ENCODE results near the gene EML6. TPM values are rescaled to one million over a fixed set of nuclear protein-coding genes. Genes with fewer than 3 reads are reported as not detected.

EML6 gene
- total and polyA plus RNA-seq, 7 donors = 0.38 to 9.3 (median 2.5) TPM

GRCh38 chr2:54801352-54801751 lies 77.9 kb downstream of the EML6 start:
- Histone ChIP-seq H3K27me3 (ENCODE audit: insufficient read depth in 3 of 3, low read length in 2 of 3) (no peaks in the 10 kb centered on the region), H3K4me3 (no peak overlapping the region), H3K27ac (no peak overlapping the region), H3K4me1 (no peaks in the 10 kb centered on the region), H3K36me3 (ENCODE audit: insufficient read depth in 1 of 2, low read depth in 1 of 2) (no peaks in the 10 kb centered on the region), H3K9me3 (peaks cover 6% of the 10 kb centered on the region)
- DNase-seq (no peak), ATAC-seq (no peak)
- intact Hi-C loops (cut with DNase I) = no loop called here
- no peak for TF ChIP-seq CTCF (IDR thresholded peaks at IDR 0.05)
- 86 to 93% (median 92%) methylated on average over 6 of the region's 6 CpGs for WGBS, 3 donors

GRCh38 chr2:54803783-54804751 lies 80.6 kb downstream of the EML6 start:
- 61 to 81% (median 76%) methylated on average over 3 of the region's 3 CpGs for WGBS, 3 donors
- H3K27ac ChIP-seq = no peak overlapping the region
- no peaks in the 10 kb centered on the region for H3K27me3 ChIP-seq (ENCODE audit: insufficient read depth in 3 of 3, low read length in 2 of 3)
- no peak for DNase-seq
- no peak for TF ChIP-seq CTCF (IDR thresholded peaks at IDR 0.05)
- intact Hi-C loops (cut with DNase I) = no loop called here
- peaks cover 6% of the 10 kb centered on the region for H3K9me3 ChIP-seq
- no peaks in the 10 kb centered on the region for H3K4me1 ChIP-seq
- no peak for ATAC-seq
- no peak overlapping the region for H3K4me3 ChIP-seq
- no peaks in the 10 kb centered on the region for H3K36me3 ChIP-seq (ENCODE audit: insufficient read depth in 1 of 2, low read depth in 1 of 2)

- no peaks in the 10 kb centered on the region for H3K36me3 ChIP-seq (ENCODE audit: insufficient read depth in 1 of 2, low read depth in 1 of 2)
- intact Hi-C loops (cut with DNase I) = no loop called here
- H3K9me3 ChIP-seq = peaks cover 6% of the 10 kb centered on the region
- no peaks in the 10 kb centered on the region for H3K27me3 ChIP-seq (ENCODE audit: insufficient read depth in 3 of 3, low read length in 2 of 3)
- WGBS, 3 donors = 96 to 98% (median 97%) methylated on average over 1 of the region's 1 CpG
- H3K4me3 ChIP-seq = no peak overlapping the region
- ATAC-seq (no peak), DNase-seq (no peak)
- H3K4me1 ChIP-seq = no peaks in the 10 kb centered on the region
- TF ChIP-seq CTCF (IDR thresholded peaks at IDR 0.05) = no peak
- H3K27ac ChIP-seq = no peak overlapping the region
These were observed 81.8 kb downstream of the EML6 start for GRCh38 chr2:54805255-54805654.

GRCh38 chr2:54806975-54807374 lies 83.5 kb downstream of the EML6 start:
- ATAC-seq = no peak
- Histone ChIP-seq H3K4me3 (no peak overlapping the region), H3K27me3 (ENCODE audit: insufficient read depth in 3 of 3, low read length in 2 of 3) (no peaks in the 10 kb centered on the region), H3K27ac (no peak overlapping the region), H3K9me3 (peaks cover 6% of the 10 kb centered on the region), H3K36me3 (ENCODE audit: insufficient read depth in 1 of 2, low read depth in 1 of 2) (no peaks in the 10 kb centered on the region), H3K4me1 (no peaks in the 10 kb centered on the region)
- TF ChIP-seq CTCF (IDR thresholded peaks at IDR 0.05) = no peak
- WGBS, 3 donors = 89 to 99% (median 91%) methylated on average over 2 of the region's 2 CpGs
- no peak for DNase-seq
- intact Hi-C loops (cut with DNase I) = no loop called here

All from psoas muscle (tissue), 8 donors.